HG03097 (cell line): ENCODE measurements around the gene MIS12.

ENCODE experiments used
- ATAC-seq: cut with Tn5 transposase; IDR thresholded peaks from one replicate; pipeline ENCODE4 v1.9.1; 2021; ENCODE audit not compliant: unreplicated experiment, low FRiP score

The MIS12 gene

GRCh38 chr17:5499476-5500231, 13.3 kb downstream of the MIS12 start:
- ATAC-seq, result no peak

DNA sequence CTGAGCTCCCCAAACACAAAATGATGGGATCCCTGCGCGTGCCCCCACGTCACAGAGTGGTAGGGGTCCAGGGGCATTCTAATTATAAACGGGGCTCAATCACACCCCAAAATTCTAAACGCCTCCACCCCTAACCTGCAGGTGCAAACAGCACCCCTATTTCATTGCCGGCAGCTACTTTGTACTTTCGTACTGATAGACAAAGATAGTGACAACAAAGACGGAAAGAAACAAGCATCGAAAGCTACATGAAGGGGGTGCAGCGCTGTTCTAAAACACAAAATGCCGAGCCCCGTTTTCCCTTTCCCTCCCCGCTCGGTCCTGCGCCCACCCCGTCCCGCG, 13.9 kb downstream of the MIS12 start:
- no peak for ATAC-seq

DNA sequence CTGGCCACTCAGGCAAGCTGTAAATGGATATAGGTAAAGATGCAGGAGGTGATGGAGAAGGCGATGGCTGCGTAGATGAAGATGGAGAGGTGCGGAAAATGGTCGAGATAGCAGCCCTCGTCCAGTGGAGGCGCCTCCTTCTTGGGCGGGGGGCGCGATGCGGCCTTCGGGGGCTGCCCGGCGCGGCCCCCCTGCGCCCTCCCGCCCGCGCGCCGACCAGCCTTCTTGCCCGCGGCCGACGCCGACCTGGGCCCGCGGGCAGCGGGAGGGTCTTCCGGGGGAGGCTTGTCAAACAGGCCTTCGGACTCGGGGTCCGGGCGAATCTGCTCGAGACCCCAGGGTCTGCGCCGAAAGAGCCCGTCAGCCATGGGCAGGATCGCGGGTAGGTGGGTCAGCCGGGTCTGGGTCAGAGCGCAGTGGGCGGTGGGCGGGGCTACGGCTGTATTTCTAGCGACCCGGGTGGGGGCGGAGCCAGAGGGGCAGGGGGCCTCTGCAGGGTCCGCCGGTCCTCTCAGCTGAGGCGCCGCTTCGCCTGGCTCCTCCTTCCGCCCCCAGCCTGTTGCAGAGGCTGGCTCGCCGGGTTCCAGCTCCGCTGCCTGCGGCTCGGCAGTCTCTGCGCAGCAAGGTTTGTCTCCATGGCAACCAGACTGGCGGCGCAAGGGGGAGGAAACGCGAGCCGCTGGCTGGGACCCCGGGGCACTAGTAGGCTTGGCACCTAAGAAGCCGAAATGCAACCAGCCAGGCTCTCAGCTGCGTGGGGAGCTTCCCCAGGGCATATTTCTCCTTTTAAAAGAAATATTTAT, 14.4 kb downstream of the MIS12 start:
- no peak for ATAC-seq

DNA sequence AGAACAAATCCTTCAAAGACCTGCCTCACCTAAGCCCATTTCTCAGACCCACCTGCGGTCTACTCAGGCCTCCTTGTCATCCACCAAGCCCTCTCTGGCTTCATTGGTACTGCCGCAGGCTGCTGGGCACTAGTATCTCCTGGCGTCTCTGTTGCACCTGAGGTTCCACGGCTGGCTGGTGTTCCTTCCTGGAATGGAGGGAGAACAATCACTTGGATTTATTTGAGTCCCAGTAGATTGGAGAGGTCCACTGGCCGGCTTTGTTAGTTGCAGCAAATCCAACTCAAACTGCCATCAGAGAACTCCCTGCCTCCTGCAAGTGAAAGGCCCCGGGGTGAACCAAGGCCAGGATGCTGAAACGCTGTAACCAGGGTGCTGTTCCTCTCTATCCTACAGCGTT, 15.3 kb downstream of the MIS12 start:
- ATAC-seq, result no peak

DNA sequence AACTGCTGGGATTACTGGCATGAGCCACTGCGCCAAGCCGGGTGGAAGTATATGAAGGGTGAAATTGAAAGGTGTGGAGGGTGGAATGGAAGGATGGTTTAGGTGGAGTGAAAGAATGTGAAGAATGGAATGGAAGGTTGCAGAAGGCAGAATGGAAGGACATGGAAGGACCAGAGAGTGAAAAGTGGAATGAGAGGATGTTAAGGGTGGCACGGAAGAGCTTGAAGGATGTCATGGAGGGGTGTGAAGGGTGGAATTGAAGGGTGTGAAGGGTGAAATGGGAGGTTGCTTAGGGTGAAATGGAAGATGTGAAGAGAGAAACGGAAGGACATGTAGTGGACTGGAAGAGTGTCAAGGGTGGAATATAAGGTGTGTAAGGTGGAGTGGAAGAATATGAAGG, 16.2 kb downstream of the MIS12 start:
- ATAC-seq, result no peak

GRCh38 chr17:5506307-5506706, 19.9 kb downstream of the MIS12 start:
- ATAC-seq, result no peak

GRCh38 chr17:5508810-5509209, 22.4 kb downstream of the MIS12 start:
- no peak for ATAC-seq

GRCh38 chr17:5509482-5509881, 23.1 kb downstream of the MIS12 start:
- no peak for ATAC-seq

DNA sequence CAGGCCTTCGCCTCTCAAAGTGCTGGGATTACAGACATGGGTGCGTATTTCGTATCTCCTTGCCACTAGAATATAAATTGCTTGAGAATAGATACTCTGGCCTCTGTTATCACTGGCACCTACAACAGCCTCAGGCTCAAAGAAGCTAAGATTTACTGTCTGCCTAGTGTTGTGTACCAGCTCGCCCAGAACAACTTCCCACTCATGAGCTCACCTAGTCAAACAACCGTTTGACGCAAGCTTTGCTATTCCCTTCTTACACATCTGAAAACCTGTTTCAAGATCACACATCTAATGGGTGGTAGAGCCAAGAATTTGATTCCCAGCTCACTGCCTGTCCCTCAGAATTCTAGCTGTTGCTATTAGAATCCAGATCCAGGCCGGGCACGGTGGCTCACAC, 24.4 kb downstream of the MIS12 start:
- ATAC-seq, result no peak

GRCh38 chr17:5511401-5512225, 25.2 kb downstream of the MIS12 start:
- ATAC-seq, result no peak

- ATAC-seq, result no peak
Measured at GRCh38 chr17:5513628-5514027, 27.3 kb downstream of the MIS12 start.

DNA sequence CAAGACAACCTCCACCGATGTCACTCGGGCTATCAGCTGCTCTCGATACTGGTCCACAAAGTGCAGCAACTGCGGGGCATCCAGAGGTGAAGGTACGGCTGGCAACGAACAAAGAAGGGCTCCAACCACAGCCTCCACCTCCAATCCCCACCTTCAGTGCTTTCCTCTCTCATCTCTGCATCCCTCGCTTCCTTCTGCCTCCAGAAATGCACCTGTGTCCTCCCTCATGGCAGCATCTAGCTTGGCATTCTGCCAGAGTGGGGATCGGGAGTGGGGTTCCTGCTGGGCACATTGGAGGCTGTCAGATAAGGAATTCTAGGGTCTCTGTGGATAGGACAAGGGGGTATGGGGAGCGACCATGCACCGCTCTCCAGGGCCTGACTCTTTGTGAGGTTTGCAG, 28.6 kb downstream of the MIS12 start:
- ATAC-seq, result no peak

DNA sequence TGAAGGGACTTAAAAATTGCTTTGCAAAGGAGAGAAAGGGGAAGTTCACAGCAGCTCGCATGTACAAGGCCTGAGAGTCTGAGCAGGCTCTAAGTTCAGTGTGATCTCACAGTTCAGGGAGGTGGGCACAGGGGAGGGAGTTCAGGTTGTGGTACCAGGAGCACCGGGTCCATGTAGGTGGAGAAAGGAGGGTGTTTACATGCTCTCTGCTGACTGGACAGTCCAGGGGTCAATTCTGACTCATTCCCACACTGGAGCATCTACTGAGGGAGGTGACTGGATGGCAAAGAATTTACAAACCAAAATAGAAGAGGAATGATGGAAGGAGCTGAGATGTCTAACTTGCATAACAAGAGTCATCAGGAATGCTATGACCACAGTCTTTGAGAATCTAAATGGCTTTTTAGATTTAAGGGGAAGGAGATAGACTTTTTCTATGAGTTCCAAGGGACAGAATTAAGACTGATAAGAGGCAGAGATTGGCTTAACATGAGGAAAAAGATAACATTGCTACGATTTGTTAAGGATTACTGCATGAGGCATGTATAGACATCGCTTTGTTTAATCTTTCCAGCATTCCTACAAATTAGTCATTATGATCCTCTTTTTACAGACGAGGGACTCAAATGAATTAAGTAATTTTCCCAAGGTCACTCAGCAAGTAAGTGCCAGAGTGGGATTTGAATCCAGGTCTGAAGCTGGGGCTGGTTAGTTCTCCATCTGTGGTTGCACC, 29.9 kb downstream of the MIS12 start:
- no peak for ATAC-seq

DNA sequence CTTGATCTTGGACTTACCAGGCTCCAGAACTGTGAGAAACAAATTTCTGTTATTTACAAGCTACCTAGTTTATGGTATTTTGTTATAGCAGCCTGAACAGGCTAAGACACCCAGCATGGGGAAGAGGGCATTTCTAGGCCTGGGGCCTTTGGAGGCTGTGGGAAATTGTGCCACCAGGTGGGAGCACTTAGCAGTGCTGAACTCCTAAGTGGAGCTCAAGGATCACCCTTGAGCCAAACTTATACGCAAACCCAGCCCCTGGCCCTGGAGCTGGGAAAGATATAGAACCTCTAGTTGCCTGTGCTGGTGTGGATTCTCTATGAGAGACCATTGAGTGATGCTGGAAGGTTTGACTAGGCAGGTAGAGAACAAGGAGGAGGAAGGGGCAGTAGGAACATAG, 36.1 kb downstream of the MIS12 start:
- ATAC-seq, result no peak

DNA sequence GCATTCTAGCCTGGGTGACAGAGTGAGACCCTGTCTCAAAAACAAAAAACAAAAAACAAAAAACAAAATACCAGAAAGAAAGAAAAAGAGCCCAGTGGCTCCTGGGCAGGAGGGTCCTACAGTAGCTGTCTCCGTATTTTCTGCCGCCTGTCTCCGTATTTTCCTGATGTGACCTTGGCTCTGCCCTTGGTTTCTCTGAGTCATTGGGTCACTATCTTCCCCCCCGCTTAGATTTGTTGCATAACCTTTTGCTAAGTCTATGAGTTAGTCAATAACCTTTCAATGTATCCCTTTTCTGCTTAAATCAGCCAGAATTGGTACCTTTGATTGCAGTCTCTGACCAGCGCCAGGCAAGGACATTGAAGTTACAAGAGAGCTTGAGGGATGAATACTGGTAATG, 36.9 kb downstream of the MIS12 start:
- ATAC-seq, result no peak

GRCh38 chr17:5526821-5527598, 40.6 kb downstream of the MIS12 start:
- ATAC-seq, result no peak

DNA sequence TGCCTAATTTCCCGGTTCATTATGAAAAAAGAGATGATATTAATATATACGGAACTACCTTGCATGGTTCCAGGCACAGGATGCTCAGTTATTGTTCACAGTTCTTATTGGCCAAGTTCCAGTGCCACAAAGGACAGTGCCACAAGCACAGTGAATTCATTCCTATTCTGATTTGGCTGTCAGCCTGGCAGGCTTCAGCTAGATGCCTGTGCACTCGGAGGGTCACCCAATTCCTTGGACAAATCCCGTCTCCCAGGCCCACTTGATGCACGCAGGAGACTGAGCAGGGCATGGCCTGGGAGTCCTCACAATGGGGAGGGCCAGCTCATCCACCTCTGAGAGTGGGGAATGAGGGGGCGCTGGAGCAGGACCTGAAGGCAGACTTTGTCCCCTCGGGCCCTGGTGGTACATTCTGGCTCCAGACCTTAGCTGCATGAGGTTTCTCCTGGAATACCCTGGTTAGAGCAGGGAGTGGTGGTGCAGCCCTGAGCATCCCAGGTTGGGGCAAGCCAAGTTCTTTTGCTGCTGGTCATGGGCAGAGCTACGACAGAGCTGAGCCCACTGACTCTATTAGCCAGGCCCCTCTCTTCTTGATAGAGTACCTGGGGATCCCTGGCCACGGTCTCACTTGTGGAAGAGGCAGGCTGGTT, 41.4 kb downstream of the MIS12 start:
- ATAC-seq, result no peak

- no peak for ATAC-seq
Measured at GRCh38 chr17:5530265-5531084, 44.1 kb downstream of the MIS12 start.

GRCh38 chr17:5531085-5531418, 44.7 kb downstream of the MIS12 start:
- ATAC-seq, result no peak
